Adipocyte (in vitro differentiated cells): Measurements from ENCODE around the gene CACNG4.
A peak's percentile ranks its signal among the peaks of the same experiment; 100 is the strongest.

Experiments
- DNase-seq: peaks from one replicate; pipeline ENCODE4 v3.0.0-alpha.2; 2015; ENCODE audit warnings: low read depth
- H3K27me3 ChIP-seq: replicated peaks from 2 replicates; pipeline ENCODE4 v1.7.0; 2013; ENCODE audit warnings: mild to moderate bottlenecking, low read length, moderate library complexity; ENCODE audit not compliant: control insufficient read depth, insufficient read depth
- H3K36me3 ChIP-seq: 2 replicates; pipeline ENCODE4 v1.7.0; 2013; ENCODE audit warnings: low read length, mild to moderate bottlenecking, moderate library complexity; ENCODE audit not compliant: control insufficient read depth, insufficient read depth, severe bottlenecking
- H3K4me1 ChIP-seq: 2 replicates; pipeline ENCODE4 v1.7.0; 2013; ENCODE audit warnings: mild to moderate bottlenecking, low read length, moderate library complexity; ENCODE audit not compliant: control insufficient read depth, insufficient read depth
- H3K4me3 ChIP-seq: 2 replicates; pipeline ENCODE4 v1.7.0; 2013; ENCODE audit warnings: mild to moderate bottlenecking, low read length, moderate library complexity
- H3K9ac ChIP-seq: 2 replicates; pipeline ENCODE4 v1.7.0; 2013; ENCODE audit warnings: mild to moderate bottlenecking, low read length, moderate library complexity
- H3K9me3 ChIP-seq: 2 replicates; pipeline ENCODE4 v1.7.0; 2013; ENCODE audit warnings: mild to moderate bottlenecking, low read length, moderate library complexity; ENCODE audit not compliant: control insufficient read depth

Gene CACNG4

DNA sequence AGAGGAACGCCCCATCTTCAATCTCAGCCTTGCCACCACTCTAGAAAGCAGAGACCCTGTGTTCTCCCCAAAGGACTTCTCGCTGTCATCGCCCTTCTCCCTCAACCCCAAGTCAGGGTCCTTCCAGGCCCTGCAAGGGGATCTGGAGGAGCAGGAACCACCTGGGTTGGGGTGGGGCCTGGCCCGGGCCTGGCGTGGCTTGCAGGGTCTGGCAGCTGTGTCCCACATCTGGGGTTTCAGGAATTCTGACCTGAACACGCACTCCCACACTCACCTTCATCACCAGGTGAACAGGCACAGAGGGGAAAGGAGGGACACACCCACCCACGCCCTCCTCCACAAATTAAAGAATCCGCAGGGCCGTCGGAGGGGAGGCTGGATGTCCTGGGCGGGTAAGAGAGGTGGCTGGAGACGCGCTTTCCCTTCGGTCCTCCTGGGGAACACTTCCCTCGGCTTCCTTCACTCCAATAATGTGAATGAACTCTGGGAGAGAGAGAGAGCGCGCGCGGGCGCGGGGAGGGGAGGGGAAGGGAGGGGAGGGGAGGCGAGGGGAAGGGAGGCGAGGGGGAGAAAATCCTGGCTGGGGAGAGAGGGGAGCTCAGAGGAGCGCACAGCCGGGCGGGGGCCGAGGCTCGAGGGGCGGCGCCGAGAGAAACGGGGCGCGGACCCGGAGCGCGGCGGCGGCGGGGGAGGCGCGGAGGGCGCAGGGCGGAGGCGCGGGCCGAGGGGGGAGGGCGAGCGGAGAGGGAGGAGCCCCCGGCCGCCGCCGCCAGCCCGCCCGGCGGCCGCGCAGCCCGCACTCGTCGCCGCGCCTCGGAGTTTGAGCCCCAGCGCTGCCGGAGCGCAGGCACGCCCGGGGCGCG, at the start of gene CACNG4:
Gene CACNG4 (plus strand): TSS at position 799 of the 863 bp plus-strand sequence. CDS start 205 bp downstream, outside the sequence.
- no peak within 1 kb of the TSS for H3K4me3 ChIP-seq
- H3K27me3 ChIP-seq = peaks cover 77% of the 10 kb centered on the region
- no peaks in the 10 kb centered on the region for H3K36me3 ChIP-seq
- no peak within 1 kb of the TSS for H3K9ac ChIP-seq
- DNase-seq = peak; percentile 27
- H3K9me3 ChIP-seq = no peaks in the 10 kb centered on the region
- H3K4me1 ChIP-seq = peaks cover 5% of the 10 kb centered on the region

DNA sequence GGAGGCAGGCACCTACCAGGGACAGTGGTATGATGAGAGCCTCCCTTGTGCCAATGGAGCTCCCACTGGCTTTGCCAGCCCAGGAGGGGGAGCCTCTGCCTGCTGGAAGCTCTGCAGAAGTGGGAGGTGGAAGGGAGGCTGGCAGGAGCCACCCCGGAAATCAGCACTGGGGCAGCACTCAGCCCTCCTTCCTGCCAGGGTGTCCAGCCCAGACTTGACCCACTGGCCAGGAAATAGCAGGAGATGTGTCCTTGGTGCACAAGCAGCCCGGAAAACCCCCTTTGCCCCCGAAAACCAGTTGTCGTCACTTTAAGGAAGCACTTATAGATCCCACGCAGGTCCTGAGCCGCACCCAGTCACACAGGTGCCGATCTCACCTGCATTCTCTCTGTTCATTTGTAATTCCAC, 49.3 kb upstream of the CACNG4 start:
- Histone ChIP-seq H3K36me3 (no peaks in the 10 kb centered on the region), H3K4me1 (no peaks in the 10 kb centered on the region)
- no peak for DNase-seq

DNA sequence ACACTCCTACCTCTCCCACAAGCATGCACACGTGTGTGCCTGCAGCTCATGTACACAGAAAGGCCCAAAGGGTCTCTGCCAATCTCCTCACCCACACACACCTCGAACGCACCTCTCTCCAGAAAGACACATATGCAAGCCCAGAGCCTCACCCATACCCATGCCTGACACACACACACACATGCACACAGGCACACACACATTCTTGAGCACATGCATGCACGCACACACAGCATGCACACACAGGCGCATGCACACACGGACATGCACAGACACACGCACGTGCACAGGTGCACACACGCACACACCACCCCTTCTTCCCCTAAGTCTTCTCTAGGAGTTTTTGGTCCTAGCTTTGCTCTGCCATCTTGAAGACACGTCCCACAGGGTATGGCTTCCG, 48.7 kb upstream of the CACNG4 start:
- peaks cover 13% of the 10 kb centered on the region for H3K9me3 ChIP-seq
- H3K4me3 ChIP-seq = no peak overlapping the region
- H3K36me3 ChIP-seq = no peaks in the 10 kb centered on the region
- no peak for DNase-seq
- peaks cover 58% of the 10 kb centered on the region for H3K27me3 ChIP-seq
- H3K9ac ChIP-seq = no peak overlapping the region
- no peaks in the 10 kb centered on the region for H3K4me1 ChIP-seq

More for the DNA sequence above, 49.3 kb upstream of the CACNG4 start:
- Histone ChIP-seq H3K27me3 (peaks cover 56% of the 10 kb centered on the region), H3K4me3 (no peak overlapping the region), H3K9me3 (peaks cover 7% of the 10 kb centered on the region), H3K9ac (no peak overlapping the region)

DNA sequence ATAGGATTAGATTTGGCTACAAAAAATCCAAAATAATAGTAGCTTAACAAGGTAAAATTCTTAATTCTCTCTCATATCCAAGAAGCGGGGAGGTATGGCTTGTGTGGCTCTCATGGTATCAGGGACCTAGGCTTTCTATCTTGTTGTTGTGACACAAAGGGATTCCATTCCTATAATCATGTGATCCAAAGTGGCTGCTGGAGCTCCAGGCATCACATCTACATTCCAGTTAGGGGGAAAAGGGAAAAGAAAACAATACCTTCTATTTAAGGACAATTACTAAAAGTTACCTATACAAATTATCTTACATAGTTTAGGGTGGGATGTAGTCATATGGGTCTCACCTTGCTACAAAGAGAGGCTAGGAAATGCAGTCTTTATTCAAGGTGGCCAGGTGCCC, 47.6 kb upstream of the CACNG4 start:
- DNase-seq = no peak
- Histone ChIP-seq H3K27me3 (peaks cover 49% of the 10 kb centered on the region), H3K4me3 (no peak overlapping the region), H3K9me3 (peaks cover 21% of the 10 kb centered on the region), H3K9ac (no peak overlapping the region), H3K4me1 (no peaks in the 10 kb centered on the region), H3K36me3 (no peaks in the 10 kb centered on the region)

DNA sequence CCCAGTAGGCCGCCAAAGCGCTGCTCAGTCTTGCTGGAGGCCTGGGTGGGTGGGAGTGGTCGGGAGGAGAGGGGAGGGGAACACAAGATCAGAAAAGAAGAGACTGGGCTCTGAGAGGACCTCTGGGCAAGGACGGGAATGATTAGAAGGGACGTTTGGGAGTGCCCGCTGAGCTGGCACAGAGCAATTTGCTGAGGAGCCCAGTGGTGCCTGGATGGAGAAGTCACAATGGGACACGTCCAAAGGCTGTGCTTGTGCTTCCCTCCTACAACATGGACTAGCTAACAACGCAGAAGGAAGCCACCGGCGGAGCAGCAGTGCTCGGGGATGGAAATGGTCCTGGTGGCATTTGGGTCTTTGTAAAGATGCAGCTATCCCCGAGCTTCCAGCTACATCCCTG, 45.6 kb upstream of the CACNG4 start:
- H3K27me3 ChIP-seq = peaks cover 35% of the 10 kb centered on the region
- H3K4me3 ChIP-seq = no peak overlapping the region
- H3K4me1 ChIP-seq = no peaks in the 10 kb centered on the region
- H3K9ac ChIP-seq = no peak overlapping the region
- peaks cover 23% of the 10 kb centered on the region for H3K9me3 ChIP-seq
- no peak for DNase-seq
- H3K36me3 ChIP-seq = no peaks in the 10 kb centered on the region

DNA sequence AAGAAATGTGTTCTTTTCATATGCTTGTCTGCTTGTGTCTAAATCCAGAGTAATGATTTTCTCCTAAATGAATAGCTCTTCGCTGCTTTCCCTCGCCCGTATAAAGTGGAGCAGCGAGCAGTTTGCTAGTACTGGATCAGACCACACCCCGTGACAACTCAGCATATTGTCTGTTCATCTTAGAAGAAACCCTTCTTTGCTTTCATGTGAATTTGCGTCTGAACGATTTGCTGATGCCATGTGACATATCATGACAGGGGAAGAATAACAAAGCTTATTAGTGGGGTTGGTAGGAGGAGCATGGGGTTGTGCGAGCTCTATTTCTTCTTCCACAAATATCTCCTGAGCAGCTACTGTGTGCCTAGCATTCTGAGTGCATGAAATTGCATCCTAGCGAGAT, 44.1 kb upstream of the CACNG4 start:
- Histone ChIP-seq H3K4me1 (no peaks in the 10 kb centered on the region), H3K4me3 (no peak overlapping the region), H3K9ac (no peak overlapping the region), H3K9me3 (peaks cover 23% of the 10 kb centered on the region), H3K27me3 (peaks cover 21% of the 10 kb centered on the region), H3K36me3 (no peaks in the 10 kb centered on the region)
- no peak for DNase-seq

DNA sequence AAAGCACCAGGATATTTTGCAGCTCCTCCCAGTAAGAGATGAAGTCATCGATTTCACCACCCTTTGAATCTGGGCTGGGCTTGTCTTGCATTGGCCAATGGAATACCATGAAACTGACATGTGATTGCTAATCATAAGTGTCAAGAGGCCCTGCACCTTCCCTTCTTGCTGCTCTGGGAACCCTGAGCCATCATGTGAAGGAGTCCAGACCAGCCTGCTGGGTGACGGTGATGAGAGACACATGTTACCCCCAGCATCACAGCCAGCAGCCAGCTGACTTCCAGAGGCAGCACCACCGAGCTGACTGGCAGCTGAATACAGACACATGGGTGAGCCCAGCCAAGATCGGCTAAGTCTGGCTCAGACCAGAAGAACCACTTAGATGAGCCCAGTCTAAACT, 43.6 kb upstream of the CACNG4 start:
- Histone ChIP-seq H3K36me3 (no peaks in the 10 kb centered on the region), H3K9ac (no peak overlapping the region), H3K4me3 (no peak overlapping the region), H3K27me3 (peaks cover 19% of the 10 kb centered on the region), H3K4me1 (no peaks in the 10 kb centered on the region), H3K9me3 (peaks cover 23% of the 10 kb centered on the region)
- DNase-seq = no peak

DNA sequence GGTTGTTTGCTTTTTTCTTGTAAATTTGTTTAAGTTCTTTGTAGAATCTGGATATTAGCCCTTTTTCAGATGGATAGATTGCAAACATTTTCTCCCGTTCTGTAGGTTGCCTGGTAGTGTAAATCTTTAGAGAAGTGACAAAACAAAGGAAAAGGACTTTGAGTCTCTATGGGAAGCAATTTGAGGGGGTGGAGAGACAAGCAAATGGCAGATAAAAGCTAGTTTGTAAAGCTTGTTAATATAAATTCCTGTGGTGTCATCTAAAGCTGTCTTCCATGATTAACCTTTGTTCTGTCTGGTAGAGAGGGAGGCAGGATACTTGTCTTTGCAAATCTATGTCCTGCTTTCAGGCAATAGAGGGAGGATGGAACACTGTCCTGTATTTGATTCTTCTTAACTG, 40.6 kb upstream of the CACNG4 start:
- Histone ChIP-seq H3K36me3 (no peaks in the 10 kb centered on the region), H3K9me3 (peaks cover 16% of the 10 kb centered on the region), H3K9ac (no peak overlapping the region), H3K4me3 (no peak overlapping the region), H3K4me1 (no peaks in the 10 kb centered on the region), H3K27me3 (peaks cover 35% of the 10 kb centered on the region)
- DNase-seq = no peak

DNA sequence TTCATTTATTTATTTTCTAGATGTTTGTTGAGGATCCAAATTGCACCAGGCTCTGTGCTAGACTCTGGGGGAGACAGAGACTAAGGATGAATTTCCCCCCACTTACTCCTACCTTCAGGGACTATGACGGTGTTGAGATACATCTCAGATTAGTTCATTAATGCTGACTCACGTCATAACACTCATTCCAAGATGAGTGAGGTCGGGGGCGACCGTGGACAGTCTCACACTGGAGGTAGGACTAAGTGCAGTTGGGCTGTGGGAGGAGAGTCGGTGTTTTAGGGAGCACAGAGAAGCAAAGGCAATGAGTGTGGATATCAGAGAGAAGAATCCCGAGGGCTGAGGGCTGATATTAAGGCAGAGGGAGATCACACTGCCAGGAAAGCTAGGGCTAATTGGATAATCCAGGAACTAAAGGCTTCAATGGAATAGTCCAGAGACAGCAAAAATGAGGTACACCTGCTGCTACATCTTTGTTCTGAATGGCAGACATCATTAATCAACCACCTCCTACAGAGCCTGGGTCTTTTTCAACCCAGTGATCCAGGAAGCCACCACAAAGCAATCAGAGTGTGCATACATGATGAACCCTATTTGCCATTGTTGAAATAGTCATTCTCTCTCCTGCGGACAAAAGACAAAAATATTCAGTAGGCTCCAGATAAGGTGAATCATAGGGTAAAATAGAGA, 38.6 kb upstream of the CACNG4 start:
- H3K4me3 ChIP-seq = no peak overlapping the region
- H3K36me3 ChIP-seq = no peaks in the 10 kb centered on the region
- no peaks in the 10 kb centered on the region for H3K4me1 ChIP-seq
- peaks cover 9% of the 10 kb centered on the region for H3K9me3 ChIP-seq
- no peak overlapping the region for H3K9ac ChIP-seq
- peaks cover 48% of the 10 kb centered on the region for H3K27me3 ChIP-seq
- no peak for DNase-seq

DNA sequence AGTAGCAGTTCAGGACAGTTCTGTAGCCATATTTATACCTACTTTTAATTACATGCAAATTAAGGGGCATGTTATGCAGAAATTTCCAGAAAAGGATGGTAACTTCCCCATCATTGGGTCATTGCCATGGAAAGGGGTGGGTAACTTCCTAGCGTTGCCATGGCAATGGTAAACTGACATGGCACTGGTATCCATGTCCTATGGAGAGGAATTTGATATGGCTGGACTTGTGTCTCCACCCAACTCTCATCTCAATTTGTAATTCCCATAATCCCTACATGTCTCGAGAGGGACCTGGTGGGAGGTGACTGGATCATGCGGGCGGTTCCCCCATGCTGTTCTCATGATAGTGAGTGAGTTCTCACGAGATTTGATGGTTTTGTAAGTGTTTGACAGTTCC, 35.6 kb upstream of the CACNG4 start:
- Histone ChIP-seq H3K4me1 (no peaks in the 10 kb centered on the region), H3K36me3 (no peaks in the 10 kb centered on the region), H3K27me3 (peaks cover 60% of the 10 kb centered on the region), H3K4me3 (no peak overlapping the region), H3K9ac (no peak overlapping the region), H3K9me3 (no peaks in the 10 kb centered on the region)
- no peak for DNase-seq

DNA sequence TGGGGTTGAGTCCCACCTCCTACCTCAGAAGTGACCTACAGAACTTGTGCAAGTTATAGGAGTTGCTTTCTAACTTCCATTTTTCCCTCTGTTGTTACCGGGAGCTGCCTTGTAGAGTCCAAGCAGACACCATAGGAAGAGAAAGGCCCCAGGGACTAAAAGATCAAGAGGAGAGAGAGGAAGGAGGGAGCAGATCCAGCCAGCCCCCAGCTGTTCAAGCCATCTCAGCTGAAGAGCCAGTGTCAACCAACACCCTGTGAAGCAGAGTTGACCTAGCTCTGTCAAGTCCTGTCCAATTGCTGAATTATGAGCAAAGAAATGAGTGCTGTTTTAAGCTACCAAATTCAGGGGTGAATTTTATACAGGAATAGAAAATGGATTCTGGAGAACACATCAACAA, 34.9 kb upstream of the CACNG4 start:
- Histone ChIP-seq H3K9me3 (no peaks in the 10 kb centered on the region), H3K4me3 (no peak overlapping the region), H3K27me3 (peaks cover 60% of the 10 kb centered on the region), H3K9ac (no peak overlapping the region), H3K36me3 (no peaks in the 10 kb centered on the region), H3K4me1 (no peaks in the 10 kb centered on the region)
- no peak for DNase-seq
